ENCODE measurements around the gene PRKD2. TPM values are rescaled to one million over a fixed set of nuclear protein-coding genes. Genes with fewer than 3 reads are reported as not detected.

The PRKD2 gene
- total and polyA plus RNA-seq, 3 donors from 2014 or later, result 22.6 to 35.4 (median 25.6) TPM

- no peaks in the 10 kb centered on the region for H3K9me3 ChIP-seq
- H3K4me3 ChIP-seq, result no peak overlapping the region
- DNase-seq, result no peak
- no peaks in the 10 kb centered on the region for H3K27me3 ChIP-seq
- 93 to 94% methylated on average over 10 of the region's 10 CpGs for WGBS, 2 donors
- no peaks in the 10 kb centered on the region for H3K36me3 ChIP-seq (ENCODE audit: low read depth, missing control alignments)
- TF ChIP-seq CTCF (IDR thresholded peaks at IDR 0.05) (no peak), POLR2A (IDR thresholded peaks at IDR 0.05) (no peak)
- H3K27ac ChIP-seq, result no peak overlapping the region
- intact Hi-C loops (cut with DNase I; ENCODE audit: low total_unique reads), result no loop called here
- no peaks in the 10 kb centered on the region for H3K4me1 ChIP-seq
These were observed 20.9 kb downstream of the PRKD2 start for GRCh38 chr19:46696052-46696451.

GRCh38 chr19:46693760-46694159, 23.2 kb downstream of the PRKD2 start:
- Histone ChIP-seq H3K4me1 (no peaks in the 10 kb centered on the region), H3K9me3 (no peaks in the 10 kb centered on the region), H3K27ac (no peak overlapping the region), H3K36me3 (ENCODE audit: low read depth, missing control alignments) (no peaks in the 10 kb centered on the region), H3K27me3 (no peaks in the 10 kb centered on the region), H3K4me3 (no peak overlapping the region)
- intact Hi-C loops (cut with DNase I; ENCODE audit: low total_unique reads), result no loop called here
- TF ChIP-seq CTCF (IDR thresholded peaks at IDR 0.05) (no peak), POLR2A (IDR thresholded peaks at IDR 0.05) (no peak)
- WGBS, 2 donors, result 93 to 100% methylated on average over 8 to 20 of the region's 22 CpGs
- DNase-seq, result no peak

- Histone ChIP-seq H3K9me3 (no peaks in the 10 kb centered on the region), H3K36me3 (ENCODE audit: low read depth, missing control alignments) (no peaks in the 10 kb centered on the region), H3K4me3 (no peak overlapping the region), H3K4me1 (no peaks in the 10 kb centered on the region), H3K27ac (no peak overlapping the region), H3K27me3 (no peaks in the 10 kb centered on the region)
- DNase-seq, result no peak
- TF ChIP-seq POLR2A (IDR thresholded peaks at IDR 0.05), result no peak
- TF ChIP-seq CTCF (IDR thresholded peaks at IDR 0.05), result no peak
- WGBS, 2 donors, result 92 to 94% methylated on average over 4 of the region's 4 CpGs
- intact Hi-C loops (cut with DNase I; ENCODE audit: low total_unique reads), result no loop called here
These were observed 23.8 kb downstream of the PRKD2 start for GRCh38 chr19:46692918-46693722.

- intact Hi-C loops (cut with DNase I; ENCODE audit: low total_unique reads), result no loop called here
- no peak for DNase-seq
- H3K27ac ChIP-seq, result no peak overlapping the region
- H3K4me1 ChIP-seq, result no peaks in the 10 kb centered on the region
- TF ChIP-seq CTCF (IDR thresholded peaks at IDR 0.05) (no peak), POLR2A (IDR thresholded peaks at IDR 0.05) (no peak)
- no peak overlapping the region for H3K4me3 ChIP-seq
- no peaks in the 10 kb centered on the region for H3K9me3 ChIP-seq
- 92% methylated on average over 2 of the region's 2 CpGs for WGBS, 2 donors
- H3K36me3 ChIP-seq (ENCODE audit: low read depth, missing control alignments), result no peaks in the 10 kb centered on the region
- H3K27me3 ChIP-seq, result no peaks in the 10 kb centered on the region
These were observed 25.0 kb downstream of the PRKD2 start for GRCh38 chr19:46691948-46692347.

GRCh38 chr19:46691104-46691503, 25.8 kb downstream of the PRKD2 start:
- H3K27me3 ChIP-seq, result no peaks in the 10 kb centered on the region
- no peaks in the 10 kb centered on the region for H3K4me1 ChIP-seq
- no peak overlapping the region for H3K27ac ChIP-seq
- 33 to 73% methylated on average over 2 of the region's 2 CpGs for WGBS, 2 donors
- no peak overlapping the region for H3K4me3 ChIP-seq
- H3K36me3 ChIP-seq (ENCODE audit: low read depth, missing control alignments), result no peaks in the 10 kb centered on the region
- DNase-seq, result no peak
- intact Hi-C loops (cut with DNase I; ENCODE audit: low total_unique reads), result no loop called here
- H3K9me3 ChIP-seq, result no peaks in the 10 kb centered on the region
- TF ChIP-seq CTCF (IDR thresholded peaks at IDR 0.05), result no peak
- no peak for TF ChIP-seq POLR2A (IDR thresholded peaks at IDR 0.05)
